NCI-H146 (cell line): ENCODE data around the gene ZNF839.
"Not testable (repeated sequence)": the region's sequence is repeated elsewhere in the genome, so short reads cannot be mapped to it uniquely, and the experiment has no call there.

Experiments
- DNase-seq: peaks from one replicate; lab custom pipeline; 2025; lab: John Stamatoyannopoulos, UW

Gene ZNF839

GRCh38 chr14:102319351-102320032, at the start of gene ZNF839:
TSS of gene ZNF839 (plus strand) at chr14:102319746. CDS start at chr14:102319766, 20 bp downstream.
- DNase-seq, result peak; percentile 85

GRCh38 chr14:102272392-102272791, 47.2 kb upstream of the ZNF839 start:
- no peak for DNase-seq

GRCh38 chr14:102275866-102276265, 43.7 kb upstream of the ZNF839 start:
- DNase-seq, result no peak

- no peak for DNase-seq
These were observed 41.5 kb upstream of the ZNF839 start for GRCh38 chr14:102277874-102278630.

GRCh38 chr14:102278631-102278935, 41.0 kb upstream of the ZNF839 start:
- DNase-seq, result no peak

GRCh38 chr14:102279282-102279681, 40.3 kb upstream of the ZNF839 start:
- no peak for DNase-seq

- no peak for DNase-seq
These were observed 39.7 kb upstream of the ZNF839 start for GRCh38 chr14:102279688-102280348.

GRCh38 chr14:102280376-102280962, 39.1 kb upstream of the ZNF839 start:
- no peak for DNase-seq

- no peak for DNase-seq
These were observed 36.6 kb upstream of the ZNF839 start for GRCh38 chr14:102282751-102283465.

- no peak for DNase-seq
These were observed 35.9 kb upstream of the ZNF839 start for GRCh38 chr14:102283631-102284129.

GRCh38 chr14:102285106-102285505, 34.4 kb upstream of the ZNF839 start:
- DNase-seq, result no peak

- DNase-seq, result no peak
These were observed 31.4 kb upstream of the ZNF839 start for GRCh38 chr14:102288139-102288538.

- DNase-seq, result no peak
These were observed 27.1 kb upstream of the ZNF839 start for GRCh38 chr14:102292441-102292840.

GRCh38 chr14:102293781-102294180, 25.8 kb upstream of the ZNF839 start:
- no peak for DNase-seq

GRCh38 chr14:102295270-102295669, 24.3 kb upstream of the ZNF839 start:
- no peak for DNase-seq

GRCh38 chr14:102297436-102298170, 21.9 kb upstream of the ZNF839 start:
- DNase-seq, result no peak

GRCh38 chr14:102298303-102299070, 21.1 kb upstream of the ZNF839 start:
- not testable (repeated sequence) for DNase-seq

- DNase-seq, result no peak
These were observed 15.9 kb upstream of the ZNF839 start for GRCh38 chr14:102303664-102304063.

GRCh38 chr14:102304611-102305506, 14.7 kb upstream of the ZNF839 start, which contains the start of gene MOK:
TSS of gene MOK (minus strand) at chr14:102305164. CDS start at chr14:102304968, 196 bp downstream.
- peak; percentile 92 for DNase-seq
